ENCODE results near the gene CADPS2.

DNA sequence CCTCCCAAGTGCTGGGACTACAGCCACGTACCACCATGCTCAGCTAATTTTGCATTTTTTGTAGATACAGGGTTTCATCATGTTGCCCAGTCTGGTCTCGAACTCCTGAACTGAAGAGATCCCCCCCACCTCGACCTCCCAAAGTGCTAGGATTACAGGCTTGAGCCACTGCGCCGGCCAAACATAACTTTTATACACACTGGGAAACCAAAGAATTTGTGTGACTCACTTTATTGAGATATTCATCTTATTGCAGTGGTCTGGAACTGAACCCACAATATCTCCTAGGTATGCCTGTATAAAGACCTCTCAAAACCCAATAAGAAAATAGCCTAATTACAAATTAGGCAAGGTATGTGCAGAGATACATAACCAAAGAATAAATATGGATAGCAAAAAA, 399.1 kb downstream of the CADPS2 start:
- TF ChIP-seq, protein P1, sequence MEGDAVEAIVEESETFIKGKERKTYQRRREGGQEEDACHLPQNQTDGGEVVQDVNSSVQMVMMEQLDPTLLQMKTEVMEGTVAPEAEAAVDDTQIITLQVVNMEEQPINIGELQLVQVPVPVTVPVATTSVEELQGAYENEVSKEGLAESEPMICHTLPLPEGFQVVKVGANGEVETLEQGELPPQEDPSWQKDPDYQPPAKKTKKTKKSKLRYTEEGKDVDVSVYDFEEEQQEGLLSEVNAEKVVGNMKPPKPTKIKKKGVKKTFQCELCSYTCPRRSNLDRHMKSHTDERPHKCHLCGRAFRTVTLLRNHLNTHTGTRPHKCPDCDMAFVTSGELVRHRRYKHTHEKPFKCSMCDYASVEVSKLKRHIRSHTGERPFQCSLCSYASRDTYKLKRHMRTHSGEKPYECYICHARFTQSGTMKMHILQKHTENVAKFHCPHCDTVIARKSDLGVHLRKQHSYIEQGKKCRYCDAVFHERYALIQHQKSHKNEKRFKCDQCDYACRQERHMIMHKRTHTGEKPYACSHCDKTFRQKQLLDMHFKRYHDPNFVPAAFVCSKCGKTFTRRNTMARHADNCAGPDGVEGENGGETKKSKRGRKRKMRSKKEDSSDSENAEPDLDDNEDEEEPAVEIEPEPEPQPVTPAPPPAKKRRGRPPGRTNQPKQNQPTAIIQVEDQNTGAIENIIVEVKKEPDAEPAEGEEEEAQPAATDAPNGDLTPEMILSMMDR (IDR thresholded peaks at IDR 0.05) = no peak
- no peak for TF ChIP-seq POLR2A (IDR thresholded peaks at IDR 0.05)
